GM23338 (cell line): Measurements from ENCODE around the gene FGD3. TPM values are rescaled to one million over a fixed set of nuclear protein-coding genes. Genes with fewer than 3 reads are reported as not detected.

Experiments used
- ATAC-seq: fragments of 200-7000 bp; cut with Tn5 transposase; 3 replicates; pipeline ENCODE4 v1.9.1; 2020
- DNase-seq: peaks from one replicate; pipeline ENCODE4 v3.0.0-alpha.2; 2015; ENCODE audit warnings: low spot score
- H2AFZ ChIP-seq: fragments of 200-600 bp; sonication (generic); 2 replicates; pipeline ENCODE4 v1.8.0; 2016; ENCODE audit warnings: antibody characterized with exemption, mild to moderate bottlenecking, moderate library complexity
- H3F3A ChIP-seq: fragments of 200-600 bp; sonication (generic); replicated peaks from 2 replicates; pipeline ENCODE4 v1.8.0; 2017; ENCODE audit warnings: antibody characterized with exemption, mixed run types, low read depth
- H3K27ac ChIP-seq: fragments of 200-600 bp; sonication (generic); 2 replicates; pipeline ENCODE4 v1.6.1; 2016; ENCODE audit warnings: low read depth
- H3K27me3 ChIP-seq: fragments of 200-600 bp; sonication (generic); 2 replicates; pipeline ENCODE4 v1.8.0; 2016; ENCODE audit warnings: mild to moderate bottlenecking, mixed run types, moderate library complexity; ENCODE audit not compliant: insufficient read depth
- H3K36me3 ChIP-seq: fragments of 200-600 bp; sonication (generic); 2 replicates; pipeline ENCODE4 v1.8.0; 2016; ENCODE audit warnings: mild to moderate bottlenecking; ENCODE audit not compliant: insufficient read depth
- H3K4me1 ChIP-seq: fragments of 200-600 bp; sonication (generic); 2 replicates; pipeline ENCODE4 v1.8.0; 2016; ENCODE audit warnings: mild to moderate bottlenecking, moderate library complexity; ENCODE audit not compliant: insufficient read depth
- H3K4me2 ChIP-seq: fragments of 200-600 bp; sonication (generic); 2 replicates; pipeline ENCODE4 v1.7.1; 2017; ENCODE audit warnings: mixed run types
- H3K4me3 ChIP-seq: fragments of 200-600 bp; sonication (generic); 2 replicates; pipeline ENCODE4 v1.6.1; 2016; ENCODE audit warnings: mixed run types
- H3K79me2 ChIP-seq: fragments of 200-600 bp; sonication (generic); replicated peaks from 2 replicates; pipeline ENCODE4 v1.8.0; 2017; ENCODE audit warnings: mild to moderate bottlenecking; ENCODE audit not compliant: insufficient read depth
- H3K9me2 ChIP-seq: fragments of 200-600 bp; sonication (generic); 2 replicates; pipeline ENCODE4 v1.8.0; 2017; ENCODE audit not compliant: insufficient read depth
- H4K20me1 ChIP-seq: fragments of 200-600 bp; sonication (generic); replicated peaks from 2 replicates; pipeline ENCODE4 v1.8.0; 2017; ENCODE audit warnings: mild to moderate bottlenecking; ENCODE audit not compliant: insufficient read depth
- H3K27ac Mint-ChIP-seq: 2 replicates; pipeline ENCODE4 v1.8.0; 2020; ENCODE audit warnings: inconsistent platforms, mild to moderate bottlenecking, moderate library complexity, mixed read lengths
- H3K27me3 Mint-ChIP-seq: 3 replicates; pipeline ENCODE4 v1.8.0; 2022; ENCODE audit warnings: low read depth, mild to moderate bottlenecking, moderate library complexity, mixed read lengths, inconsistent platforms; ENCODE audit not compliant: insufficient read depth, poor library complexity
- H3K36me3 Mint-ChIP-seq: 3 replicates; pipeline ENCODE4 v1.8.0; 2021; ENCODE audit warnings: low read depth, mild to moderate bottlenecking, inconsistent platforms, moderate library complexity, mixed read lengths
- H3K4me1 Mint-ChIP-seq: 3 replicates; pipeline ENCODE4 v1.8.0; 2020; ENCODE audit warnings: mild to moderate bottlenecking, inconsistent platforms, mixed read lengths
- H3K4me3 Mint-ChIP-seq: 3 replicates; pipeline ENCODE4 v1.8.0; 2021; ENCODE audit warnings: moderate library complexity, mild to moderate bottlenecking, inconsistent platforms, mixed read lengths
- H3K9me3 Mint-ChIP-seq: 3 replicates; pipeline ENCODE4 v1.8.0; 2020; ENCODE audit warnings: moderate library complexity, mild to moderate bottlenecking, inconsistent platforms, mixed read lengths
- CREB1 ChIP-seq: fragments of 250-450 bp; sonication (Bioruptor Pico); IDR thresholded peaks from 2 replicates; pipeline ENCODE4 v1.5.0; 2020; ENCODE audit warnings: low read depth, mild to moderate bottlenecking, moderate library complexity
- EZH2 ChIP-seq: fragments of 200-600 bp; sonication (generic); IDR thresholded peaks from one replicate; pipeline ENCODE4 v1.8.0; 2017; ENCODE audit warnings: antibody characterized with exemption, mild to moderate bottlenecking, low read depth; ENCODE audit not compliant: unreplicated experiment
- JUNB ChIP-seq: IDR thresholded peaks from one replicate; pipeline ENCODE4 v1.6.1; 2016; ENCODE audit warnings: antibody characterized with exemption; ENCODE audit not compliant: unreplicated experiment
- NANOG ChIP-seq: IDR thresholded peaks from 2 replicates; pipeline ENCODE4 v1.6.1; 2016; ENCODE audit warnings: antibody characterized with exemption, borderline replicate concordance
- STAT1 ChIP-seq: IDR thresholded peaks from one replicate; pipeline ENCODE4 v1.6.1; 2016; ENCODE audit warnings: antibody characterized with exemption; ENCODE audit not compliant: unreplicated experiment
- ZNF114 ChIP-seq: fragments of 250-450 bp; sonication (Bioruptor Pico); IDR thresholded peaks from 2 replicates; pipeline ENCODE4 v1.5.0; 2020; ENCODE audit warnings: mild to moderate bottlenecking, moderate library complexity
- ZNF331 ChIP-seq: fragments of 250-450 bp; sonication (Bioruptor Pico); IDR thresholded peaks from 2 replicates; pipeline ENCODE4 v1.5.0; 2020; ENCODE audit warnings: low read depth, mild to moderate bottlenecking, moderate library complexity
- polyA plus RNA-seq: library from polyadenylated mRNA; unstranded; fragments of >200 nt; fragmentation: Nextera tagmentation; extraction: Ambion mirVana; gene quantifications from 2 replicates; pipeline ENCODE4 v1.2.1, GENCODE V29; 2016
- total RNA-seq: library from RNA; depleted of rRNA; stranded (reverse); fragments of >200 nt; shearing (Covaris generic); gene quantifications from 2 replicates; pipeline ENCODE4 v1.2.3, GENCODE V29; 2014
- TF ChIP-seq, protein P1 (sequence below), 2 experiments: fragments of 200-600 bp in 1 of 2; sonication (generic) in 1 of 2; conservative IDR thresholded peaks; 2 replicates each; pipeline versions ENCODE4 v1.5.1 to v1.6.1; 2016 to 2017; ENCODE audit warnings: antibody characterized with exemption in 2 of 2, low read depth in 2 of 2, mild to moderate bottlenecking in 2 of 2, moderate library complexity in 1 of 2
- TF ChIP-seq, protein P2 (sequence below): IDR thresholded peaks from one replicate; pipeline ENCODE4 v1.6.1; 2018; ENCODE audit warnings: antibody characterized with exemption; ENCODE audit not compliant: unreplicated experiment

FGD3 gene
- total and polyA plus RNA-seq, 2 experiments from 2014 or later = 0.95 to 1.7 TPM

DNA sequence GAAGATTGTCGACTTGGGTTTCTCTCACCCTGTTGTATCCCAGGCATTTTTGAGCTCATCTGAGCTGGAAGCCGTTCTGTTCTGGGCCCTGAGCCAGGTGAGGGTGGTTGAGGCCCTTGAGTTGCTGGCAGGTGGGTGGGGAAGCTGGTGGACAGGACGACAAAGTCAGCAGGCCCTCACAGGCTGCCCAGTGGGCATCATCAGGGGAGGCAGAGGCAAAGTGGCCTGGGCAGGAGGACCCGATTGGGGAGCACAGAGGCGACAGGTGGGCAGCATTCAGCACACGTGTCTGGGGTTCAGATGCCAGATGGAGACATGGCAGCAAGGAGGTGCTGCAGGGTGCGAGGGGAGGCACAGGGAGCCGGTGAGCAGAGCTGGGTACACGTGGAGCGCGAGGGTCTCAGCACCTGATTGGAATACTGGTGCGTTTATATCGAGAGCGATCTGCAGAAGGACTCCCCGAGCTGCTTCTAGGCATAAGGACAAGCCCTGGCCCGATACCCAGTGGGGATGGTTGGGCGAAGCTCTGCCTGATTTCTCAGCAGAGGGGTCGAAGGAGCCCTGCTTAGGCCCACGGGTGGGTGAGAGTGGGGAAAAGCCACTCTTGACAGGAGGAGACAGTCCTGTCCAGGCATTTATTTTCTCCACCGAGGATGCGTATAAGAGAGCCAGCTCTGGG is 62.2 kb downstream of the FGD3 start:
- Mint-ChIP-seq H3K9me3 (no peaks in the 10 kb centered on the region), H3K27me3 (peaks cover 10% of the 10 kb centered on the region), H3K4me3 (no peak overlapping the region), H3K27ac (no peak overlapping the region), H3K4me1 (peaks cover 13% of the 10 kb centered on the region; the same call in 2 of the 3 replicates), H3K36me3 (no peaks in the 10 kb centered on the region)
- DNase-seq (no peak), ATAC-seq (no peak)
- Histone ChIP-seq H3K9me2 (no peaks in the 10 kb centered on the region), H3K79me2 (no peaks in the 10 kb centered on the region), H3K4me2 (no peak overlapping the region), H4K20me1 (no peaks in the 10 kb centered on the region), H3K27ac (no peak overlapping the region), H3K27me3 (no peaks in the 10 kb centered on the region), H3F3A (no peaks in the 10 kb centered on the region), H2AFZ (no peak overlapping the region), H3K4me3 (no peak overlapping the region), H3K36me3 (no peaks in the 10 kb centered on the region), H3K4me1 (no peaks in the 10 kb centered on the region; the same call in 1 of the 2 replicates)
- no peak for TF ChIP-seq ZNF114 (CRISPR knock-in tag)

DNA sequence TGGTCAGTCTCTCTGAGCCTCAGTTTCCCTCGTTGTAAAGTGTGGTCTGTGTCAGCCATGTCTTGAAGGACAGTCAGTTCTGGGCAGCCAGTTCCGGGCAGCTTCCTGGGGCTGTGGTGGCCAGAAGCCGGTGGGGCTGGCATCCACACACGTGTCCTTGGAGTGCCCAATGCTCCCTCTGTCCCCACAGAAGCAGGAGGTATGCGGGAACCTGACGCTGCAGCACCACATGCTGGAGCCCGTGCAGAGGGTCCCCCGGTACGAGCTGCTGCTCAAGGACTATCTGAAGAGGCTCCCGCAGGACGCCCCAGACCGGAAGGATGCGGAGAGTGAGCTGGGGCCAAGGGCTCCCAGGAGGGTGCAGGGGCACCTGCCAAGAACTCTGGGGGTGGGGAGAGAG is 62.7 kb downstream of the FGD3 start:
- Histone ChIP-seq H3K27ac (no peak overlapping the region), H2AFZ (0 out of 2 replicates have a peak overlapping the region, but pooled peaks have one; percentile 38), H3K4me1 (no peaks in the 10 kb centered on the region; the same call in 1 of the 2 replicates), H3K27me3 (no peaks in the 10 kb centered on the region), H3F3A (no peaks in the 10 kb centered on the region), H3K36me3 (no peaks in the 10 kb centered on the region), H4K20me1 (no peaks in the 10 kb centered on the region), H3K4me2 (no peak overlapping the region), H3K79me2 (no peaks in the 10 kb centered on the region), H3K4me3 (no peak overlapping the region), H3K9me2 (no peaks in the 10 kb centered on the region)
- ATAC-seq (peak; percentile 36), DNase-seq (no peak)
- Mint-ChIP-seq H3K4me1 (peaks cover 13% of the 10 kb centered on the region; the same call in 2 of the 3 replicates), H3K36me3 (no peaks in the 10 kb centered on the region), H3K27ac (no peak overlapping the region), H3K4me3 (no peak overlapping the region), H3K9me3 (no peaks in the 10 kb centered on the region), H3K27me3 (peaks cover 10% of the 10 kb centered on the region)
- TF ChIP-seq, protein P1, sequence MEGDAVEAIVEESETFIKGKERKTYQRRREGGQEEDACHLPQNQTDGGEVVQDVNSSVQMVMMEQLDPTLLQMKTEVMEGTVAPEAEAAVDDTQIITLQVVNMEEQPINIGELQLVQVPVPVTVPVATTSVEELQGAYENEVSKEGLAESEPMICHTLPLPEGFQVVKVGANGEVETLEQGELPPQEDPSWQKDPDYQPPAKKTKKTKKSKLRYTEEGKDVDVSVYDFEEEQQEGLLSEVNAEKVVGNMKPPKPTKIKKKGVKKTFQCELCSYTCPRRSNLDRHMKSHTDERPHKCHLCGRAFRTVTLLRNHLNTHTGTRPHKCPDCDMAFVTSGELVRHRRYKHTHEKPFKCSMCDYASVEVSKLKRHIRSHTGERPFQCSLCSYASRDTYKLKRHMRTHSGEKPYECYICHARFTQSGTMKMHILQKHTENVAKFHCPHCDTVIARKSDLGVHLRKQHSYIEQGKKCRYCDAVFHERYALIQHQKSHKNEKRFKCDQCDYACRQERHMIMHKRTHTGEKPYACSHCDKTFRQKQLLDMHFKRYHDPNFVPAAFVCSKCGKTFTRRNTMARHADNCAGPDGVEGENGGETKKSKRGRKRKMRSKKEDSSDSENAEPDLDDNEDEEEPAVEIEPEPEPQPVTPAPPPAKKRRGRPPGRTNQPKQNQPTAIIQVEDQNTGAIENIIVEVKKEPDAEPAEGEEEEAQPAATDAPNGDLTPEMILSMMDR (conservative IDR thresholded peaks at IDR 0.05; ENCODE audit: low read depth in 2 of 2) = no peak
- TF ChIP-seq ZNF114 (CRISPR knock-in tag) = no peak
- no peak for TF ChIP-seq CREB1
- TF ChIP-seq ZNF331 = no peak
- no peak for TF ChIP-seq JUNB
- no peak for TF ChIP-seq EZH2
- no peak for TF ChIP-seq NANOG
- TF ChIP-seq, protein P2, sequence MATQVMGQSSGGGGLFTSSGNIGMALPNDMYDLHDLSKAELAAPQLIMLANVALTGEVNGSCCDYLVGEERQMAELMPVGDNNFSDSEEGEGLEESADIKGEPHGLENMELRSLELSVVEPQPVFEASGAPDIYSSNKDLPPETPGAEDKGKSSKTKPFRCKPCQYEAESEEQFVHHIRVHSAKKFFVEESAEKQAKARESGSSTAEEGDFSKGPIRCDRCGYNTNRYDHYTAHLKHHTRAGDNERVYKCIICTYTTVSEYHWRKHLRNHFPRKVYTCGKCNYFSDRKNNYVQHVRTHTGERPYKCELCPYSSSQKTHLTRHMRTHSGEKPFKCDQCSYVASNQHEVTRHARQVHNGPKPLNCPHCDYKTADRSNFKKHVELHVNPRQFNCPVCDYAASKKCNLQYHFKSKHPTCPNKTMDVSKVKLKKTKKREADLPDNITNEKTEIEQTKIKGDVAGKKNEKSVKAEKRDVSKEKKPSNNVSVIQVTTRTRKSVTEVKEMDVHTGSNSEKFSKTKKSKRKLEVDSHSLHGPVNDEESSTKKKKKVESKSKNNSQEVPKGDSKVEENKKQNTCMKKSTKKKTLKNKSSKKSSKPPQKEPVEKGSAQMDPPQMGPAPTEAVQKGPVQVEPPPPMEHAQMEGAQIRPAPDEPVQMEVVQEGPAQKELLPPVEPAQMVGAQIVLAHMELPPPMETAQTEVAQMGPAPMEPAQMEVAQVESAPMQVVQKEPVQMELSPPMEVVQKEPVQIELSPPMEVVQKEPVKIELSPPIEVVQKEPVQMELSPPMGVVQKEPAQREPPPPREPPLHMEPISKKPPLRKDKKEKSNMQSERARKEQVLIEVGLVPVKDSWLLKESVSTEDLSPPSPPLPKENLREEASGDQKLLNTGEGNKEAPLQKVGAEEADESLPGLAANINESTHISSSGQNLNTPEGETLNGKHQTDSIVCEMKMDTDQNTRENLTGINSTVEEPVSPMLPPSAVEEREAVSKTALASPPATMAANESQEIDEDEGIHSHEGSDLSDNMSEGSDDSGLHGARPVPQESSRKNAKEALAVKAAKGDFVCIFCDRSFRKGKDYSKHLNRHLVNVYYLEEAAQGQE = no peak
- no peak for TF ChIP-seq STAT1
